Natural killer cell (primary cell): ENCODE measurements around the gene CAMKK1. TPM values are rescaled to one million over a fixed set of nuclear protein-coding genes. Genes with fewer than 3 reads are reported as not detected.

ENCODE experiments used
- ATAC-seq, 3 donors: fragments of 150-1000 bp in 2 of 3; fragments of 200-7000 bp in 1 of 3; cut with Tn5 transposase; 1 replicate in 1 of 3; 2 replicates in 2 of 3; pipeline ENCODE4 v1.10.0; 2021; ENCODE audit warnings: mild to moderate bottlenecking in 2 of 3, moderate library complexity in 2 of 3
- DNase-seq, 2 donors: peaks; one replicate each; pipeline versions ENCODE4 v3.0.0 to v3.0.0-alpha.2; 2013 to 2021; ENCODE audit warnings: mixed read lengths in 1 of 2
- H3K27ac ChIP-seq: one replicate; pipeline ENCODE4 v1.5.1; 2013; ENCODE audit warnings: mild to moderate bottlenecking, low read length
- H3K27me3 ChIP-seq: one replicate; pipeline ENCODE4 v1.6.1; 2013; ENCODE audit warnings: low read length; ENCODE audit not compliant: control insufficient read depth, insufficient read depth
- H3K36me3 ChIP-seq: one replicate; pipeline ENCODE4 v1.6.1; 2013; ENCODE audit warnings: low read length; ENCODE audit not compliant: control insufficient read depth, insufficient read depth
- H3K4me1 ChIP-seq: one replicate; pipeline ENCODE4 v1.6.1; 2013; ENCODE audit warnings: low read length; ENCODE audit not compliant: control insufficient read depth, insufficient read depth
- H3K4me3 ChIP-seq: one replicate; pipeline ENCODE4 v1.5.1; 2013; ENCODE audit warnings: low read length
- H3K9me3 ChIP-seq: one replicate; pipeline ENCODE4 v1.6.1; 2013; ENCODE audit warnings: low read length; ENCODE audit not compliant: control insufficient read depth, insufficient read depth
- H3K27ac Mint-ChIP-seq, 2 donors: one replicate each; pipeline ENCODE4 v1.8.0; 2022; ENCODE audit warnings: mild to moderate bottlenecking in 2 of 2, mixed read lengths in 2 of 2, moderate library complexity in 1 of 2
- H3K27me3 Mint-ChIP-seq, 2 donors: one replicate each; pipeline ENCODE4 v1.8.0; 2022; ENCODE audit warnings: low read depth in 2 of 2, mixed read lengths in 2 of 2
- H3K36me3 Mint-ChIP-seq: one replicate; pipeline ENCODE4 v1.8.0; 2022; ENCODE audit warnings: mixed read lengths
- H3K4me1 Mint-ChIP-seq, 2 donors: one replicate each; pipeline ENCODE4 v1.8.0; 2022; ENCODE audit warnings: mixed read lengths in 2 of 2
- H3K4me3 Mint-ChIP-seq: one replicate; pipeline ENCODE4 v1.8.0; 2022; ENCODE audit warnings: mild to moderate bottlenecking, moderate library complexity, mixed read lengths
- H3K9me3 Mint-ChIP-seq, 2 donors: one replicate each; pipeline ENCODE4 v1.8.0; 2022; ENCODE audit warnings: mixed read lengths in 2 of 2
- CTCF ChIP-seq: fragments of 200-600 bp; IDR thresholded peaks from one replicate; pipeline ENCODE4 v1.8.0; 2022; ENCODE audit warnings: antibody characterized with exemption
- WGBS: methylation state at CpG from one replicate; pipeline ENCODE4 v1.1.7; 2013; ENCODE audit warnings: missing lambda C conversion rate; ENCODE audit not compliant: insufficient coverage; 5-methylcytosine and 5-hydroxymethylcytosine counted together
- intact Hi-C: fragments of 100-400 bp; cut with micrococcal nuclease; formaldehyde crosslinking; loops from one replicate; pipeline ENCODE4 v1.14.2; 2022
- total RNA-seq, 4 donors: library from RNA; stranded (reverse); fragments of 120-200 nt in 1 of 4; gene quantifications; one replicate each; pipeline versions ENCODE4 v1.2.3 to v1.2.4, GENCODE V29; 2013 to 2022

Gene CAMKK1
- total RNA-seq, 3 donors from 2014 or later (not counting 1 experiment from before 2014, with no cell fraction given), result 3.2 to 4.3 (median 3.9) TPM

- H3K36me3 ChIP-seq, result no peaks in the 10 kb centered on the region
- H3K27me3 ChIP-seq, result no peaks in the 10 kb centered on the region
- Mint-ChIP-seq H3K4me1 (peaks cover 18 to 36% of the 10 kb centered on the region in 2 donors), H3K4me3 (peak overlapping the region; percentile 67), H3K27ac (peak overlapping the region; percentile 32 to 77), H3K36me3 (no peaks in the 10 kb centered on the region), H3K9me3 (no peaks in the 10 kb centered on the region), H3K27me3 (no peaks in the 10 kb centered on the region)
- DNase-seq (peak; percentile 66 to 92), ATAC-seq (peak; percentile 60 to 84 (median 66))
- intact Hi-C loops, result loop anchor here (5.0 kb wide), 1 partner anchor 70 kb away; the partner anchor contains the start of gene ATP2A3
- no peak for TF ChIP-seq CTCF
- peak overlapping the region; percentile 40 for H3K4me3 ChIP-seq
- H3K4me1 ChIP-seq, result peaks cover 22% of the 10 kb centered on the region
- H3K27ac ChIP-seq, result no peak overlapping the region
- H3K9me3 ChIP-seq, result no peaks in the 10 kb centered on the region
- WGBS, result under 1% methylated on average over 96 of the region's 96 CpGs
Observed at GRCh38 chr17:3892095-3892998, 506 bp downstream of the CAMKK1 start.

- DNase-seq (no peak), ATAC-seq (no peak)
- no peaks in the 10 kb centered on the region for H3K36me3 ChIP-seq
- TF ChIP-seq CTCF, result no peak
- H3K9me3 ChIP-seq, result no peaks in the 10 kb centered on the region
- Mint-ChIP-seq H3K27me3 (no peaks in the 10 kb centered on the region), H3K9me3 (no peaks in the 10 kb centered on the region), H3K36me3 (no peaks in the 10 kb centered on the region), H3K27ac (peak overlapping the region; percentile 32 to 77), H3K4me3 (peak overlapping the region; percentile 67), H3K4me1 (peaks cover 25 to 43% of the 10 kb centered on the region in 2 donors)
- H3K4me3 ChIP-seq, result peak overlapping the region; percentile 10
- 56% methylated on average over 12 of the region's 12 CpGs for WGBS
- H3K4me1 ChIP-seq, result peaks cover 29% of the 10 kb centered on the region
- intact Hi-C loops, result loop anchor here (5.0 kb wide), 1 partner anchor 71 kb away; the partner anchor contains the start of gene ATP2A3
- no peak overlapping the region for H3K27ac ChIP-seq
- H3K27me3 ChIP-seq, result no peaks in the 10 kb centered on the region
Observed at GRCh38 chr17:3891626-3892094, 1.2 kb downstream of the CAMKK1 start.

GRCh38 chr17:3890878-3891219 lies 2.0 kb downstream of the CAMKK1 start:
- Histone ChIP-seq H3K36me3 (no peaks in the 10 kb centered on the region), H3K4me3 (no peak overlapping the region), H3K9me3 (no peaks in the 10 kb centered on the region), H3K4me1 (peaks cover 37% of the 10 kb centered on the region), H3K27ac (no peak overlapping the region), H3K27me3 (no peaks in the 10 kb centered on the region)
- ATAC-seq (no peak), DNase-seq (no peak)
- intact Hi-C loops, result loop anchor here (5.0 kb wide), 1 partner anchor 71 kb away; the partner anchor contains the start of gene ATP2A3
- no peaks in the 10 kb centered on the region for H3K36me3 Mint-ChIP-seq
- WGBS, result 79% methylated on average over 4 of the region's 4 CpGs
- H3K27me3 Mint-ChIP-seq, result no peaks in the 10 kb centered on the region
- peak overlapping the region; percentile 32 to 77 for H3K27ac Mint-ChIP-seq
- peaks cover 31 to 51% of the 10 kb centered on the region in 2 donors for H3K4me1 Mint-ChIP-seq
- peak overlapping the region; percentile 67 for H3K4me3 Mint-ChIP-seq
- no peaks in the 10 kb centered on the region for H3K9me3 Mint-ChIP-seq
- no peak for TF ChIP-seq CTCF
